ENCODE results near the gene LARGE1.
A peak's percentile ranks its signal among the peaks of the same experiment; 100 is the strongest.
"Not testable (repeated sequence)": the region's sequence is repeated elsewhere in the genome, so short reads cannot be mapped to it uniquely, and the experiment has no call there.

LARGE1 gene

GRCh38 chr22:33470456-33470855 lies 449.8 kb downstream of the LARGE1 start:
- intact Hi-C loops (cut with DNase I) = no loop called here
- no peak for DNase-seq

- intact Hi-C loops (cut with DNase I) = no loop called here
- DNase-seq = no peak
Observed at GRCh38 chr22:33467620-33468095, 452.6 kb downstream of the LARGE1 start.

- DNase-seq = no peak
- intact Hi-C loops (cut with DNase I) = no loop called here
Observed at GRCh38 chr22:33467080-33467479, 453.2 kb downstream of the LARGE1 start.

GRCh38 chr22:33465554-33465953 lies 454.7 kb downstream of the LARGE1 start:
- intact Hi-C loops (cut with DNase I) = no loop called here
- DNase-seq = peak in 1 of 10 donors; percentile 86

- no peak for DNase-seq
- intact Hi-C loops (cut with DNase I) = no loop called here
Observed at GRCh38 chr22:33464698-33465097, 455.6 kb downstream of the LARGE1 start.

- intact Hi-C loops (cut with DNase I) = no loop called here
- no peak for DNase-seq
Observed at GRCh38 chr22:33461698-33462434, 458.4 kb downstream of the LARGE1 start.

GRCh38 chr22:33461245-33461644 lies 459.0 kb downstream of the LARGE1 start:
- intact Hi-C loops (cut with DNase I); DNase-seq: not testable (repeated sequence)

- intact Hi-C loops (cut with DNase I) = no loop called here
- DNase-seq = no peak
Observed at GRCh38 chr22:33459137-33459536, 461.1 kb downstream of the LARGE1 start.

- DNase-seq = no peak
- intact Hi-C loops (cut with DNase I) = no loop called here
Observed at GRCh38 chr22:33456511-33456910, 463.8 kb downstream of the LARGE1 start.

- DNase-seq = peak in 1 of 10 donors; percentile 24
- intact Hi-C loops (cut with DNase I) = no loop called here
Observed at GRCh38 chr22:33455036-33455435, 465.2 kb downstream of the LARGE1 start.

- intact Hi-C loops (cut with DNase I) = no loop called here
- no peak for DNase-seq
Observed at GRCh38 chr22:33451866-33452469, 468.3 kb downstream of the LARGE1 start.

GRCh38 chr22:33450756-33451155 lies 469.5 kb downstream of the LARGE1 start:
- intact Hi-C loops (cut with DNase I) = no loop called here
- no peak for DNase-seq

- DNase-seq = no peak
- intact Hi-C loops (cut with DNase I) = no loop called here
Observed at GRCh38 chr22:33447733-33448132, 472.5 kb downstream of the LARGE1 start.

- intact Hi-C loops (cut with DNase I) = no loop called here
- DNase-seq = peak in 3 of 10 donors; percentile 18 to 82 (median 77)
Observed at GRCh38 chr22:33443683-33444082, 476.6 kb downstream of the LARGE1 start.

- no peak for DNase-seq
- intact Hi-C loops (cut with DNase I) = no loop called here
Observed at GRCh38 chr22:33440756-33441155, 479.5 kb downstream of the LARGE1 start.

GRCh38 chr22:33438273-33438672 lies 482.0 kb downstream of the LARGE1 start:
- DNase-seq = peak in 8 of 10 donors; percentile 49 to 93 (median 62)
- intact Hi-C loops (cut with DNase I) = no loop called here

- no peak for DNase-seq
- intact Hi-C loops (cut with DNase I) = no loop called here
Observed at GRCh38 chr22:33431300-33431699, 489.0 kb downstream of the LARGE1 start.

GRCh38 chr22:33429281-33429680 lies 491.0 kb downstream of the LARGE1 start:
- intact Hi-C loops (cut with DNase I) = no loop called here

GRCh38 chr22:33427461-33427860 lies 492.8 kb downstream of the LARGE1 start:
- intact Hi-C loops (cut with DNase I) = no loop called here
- DNase-seq = no peak

More at GRCh38 chr22:33429281-33429680, 491.0 kb downstream of the LARGE1 start:
- no peak for DNase-seq

GRCh38 chr22:33426451-33426850 lies 493.8 kb downstream of the LARGE1 start:
- intact Hi-C loops (cut with DNase I) = no loop called here
- no peak for DNase-seq

- no peak for DNase-seq
- intact Hi-C loops (cut with DNase I) = no loop called here
Observed at GRCh38 chr22:33421859-33422258, 498.4 kb downstream of the LARGE1 start.

GRCh38 chr22:33418484-33418883 lies 501.8 kb downstream of the LARGE1 start:
- DNase-seq = no peak
- intact Hi-C loops (cut with DNase I) = no loop called here

Data from posterior cingulate gyrus (tissue), 11 donors.